H1 (cell line): ENCODE data around the gene UNC5B. TPM values are rescaled to one million over a fixed set of nuclear protein-coding genes. Genes with fewer than 3 reads are reported as not detected.
A peak's percentile ranks its signal among the peaks of the same experiment; 100 is the strongest.

Experiments used
- ASH2L ChIP-seq: fragments of 200-600, 300-600 bp; sonication (generic); IDR thresholded peaks from one replicate; pipeline ENCODE4 v1.7.1; 2017; ENCODE audit warnings: low read length
- BRCA1 ChIP-seq: IDR thresholded peaks from 2 replicates; pipeline ENCODE4 v1.6.1; 2012; ENCODE audit warnings: low read depth, low read length, improper control_type of control experiment
- CTCF ChIP-seq, 3 experiments: IDR thresholded peaks; 1 replicate in 2 of 3; 2 replicates in 1 of 3; pipeline versions ENCODE4 v1.5.1 to v1.6.1; 2011; ENCODE audit warnings: low read length in 3 of 3, mild to moderate bottlenecking in 3 of 3, inconsistent platforms in 2 of 3, low read depth in 1 of 3, moderate library complexity in 1 of 3; ENCODE audit not compliant: insufficient read depth in 1 of 3; ENCODE audit errors: control extremely low read depth in 1 of 3
- GTF2F1 ChIP-seq: IDR thresholded peaks from 2 replicates; pipeline ENCODE4 v1.6.1; 2012; ENCODE audit warnings: low read depth, low read length, improper control_type of control experiment, borderline replicate concordance
- JUN ChIP-seq: IDR thresholded peaks from 2 replicates; pipeline ENCODE4 v1.6.1; 2011; ENCODE audit warnings: low read depth, mild to moderate bottlenecking, improper control_type of control experiment, low read length
- RNF2 ChIP-seq: fragments of 200-900, 300-1000 bp; sonication (generic); IDR thresholded peaks from 2 replicates; pipeline ENCODE4 v1.7.1; 2016; ENCODE audit warnings: borderline replicate concordance, low read depth, mild to moderate bottlenecking, antibody characterized with exemption, low read length; ENCODE audit not compliant: poor library complexity, severe bottlenecking; ENCODE audit errors: missing control alignments
- SAP30 ChIP-seq: fragments of 300-600 bp; sonication (generic); IDR thresholded peaks from 2 replicates; pipeline ENCODE4 v1.7.1; 2012; ENCODE audit warnings: low read length, moderate library complexity, mild to moderate bottlenecking, inconsistent platforms; ENCODE audit not compliant: insufficient read depth, insufficient replicate concordance
- SIX5 ChIP-seq: IDR thresholded peaks from 2 replicates; pipeline ENCODE4 v1.6.1; 2011; ENCODE audit warnings: mild to moderate bottlenecking, low read depth, low read length
- SP4 ChIP-seq: IDR thresholded peaks from 2 replicates; pipeline ENCODE4 v1.6.1; 2012; ENCODE audit warnings: low read length, inconsistent platforms
- TCF12 ChIP-seq: IDR thresholded peaks from 2 replicates; pipeline ENCODE4 v1.6.1; 2011; ENCODE audit warnings: low read depth, mild to moderate bottlenecking, low read length
- TEAD4 ChIP-seq: IDR thresholded peaks from 2 replicates; pipeline ENCODE4 v1.6.1; 2012; ENCODE audit warnings: low read depth, low read length, inconsistent platforms, mixed read lengths
- polyA plus RNA-seq, 7 experiments: library from polyadenylated mRNA; depleted of rRNA in 3 of 7; stranded (reverse) in 5 of 7; unstranded in 2 of 7; fragments of >200 nt in 5 of 7; fragments of 200-250 nt in 2 of 7; gene quantifications; 1 replicate in 5 of 7; 2 replicates in 1 of 7; 4 replicates in 1 of 7; pipeline versions ENCODE4 v1.2.1 to v1.2.3, GENCODE V29; 2011 to 2013; ENCODE audit warnings: missing spikeins in 2 of 7, mixed read lengths in 2 of 7
- total RNA-seq: library from RNA; stranded (reverse); fragmentation: NEBNext Ultra II Directional; extraction: Animal tissue kit (Norgen Biotek cat#: 25700); gene quantifications from 2 replicates; pipeline ENCODE4 v1.2.1, GENCODE V29; 2021

Gene UNC5B
- total and polyA plus RNA-seq, 2 of the 8 experiments (the other 6 are each of a cell fraction or from before 2014, with no cell fraction given) = 27.9 to 31.8 TPM

- TF ChIP-seq BRCA1 = peak; percentile 44; the same call in 1 of the 2 replicates
- no peak for TF ChIP-seq RNF2
- TF ChIP-seq TEAD4 = no peak
- no peak for TF ChIP-seq ASH2L
- no peak for TF ChIP-seq JUN
- peak; percentile 51 to 64 (median 58) for TF ChIP-seq CTCF (IDR thresholded peaks at IDR 0.05; ENCODE audit: control extremely low read depth in 1 of 3, insufficient read depth in 1 of 3, low read depth in 1 of 3, low read length in 3 of 3)
- TF ChIP-seq SP4 = 0 out of 2 replicates have a peak, but pooled peaks have one; percentile 60
- no peak; the same call in 1 of the 2 replicates for TF ChIP-seq GTF2F1
- TF ChIP-seq TCF12 = no peak
- no peak for TF ChIP-seq SIX5
- TF ChIP-seq SAP30 = no peak
These were observed at the start of gene UNC5B (continued) for GRCh38 chr10:71212318-71213126.
